ENCODE data around the gene TBC1D22B.

The TBC1D22B gene

GRCh38 chr6:37368961-37369320 lies 111.4 kb downstream of the TBC1D22B start:
- in situ Hi-C loops (cut with HindIII; ENCODE audit: low sequenced_read_pairs): no loop called here
- no peak for DNase-seq (ENCODE audit: low read depth, low spot score)

DNA sequence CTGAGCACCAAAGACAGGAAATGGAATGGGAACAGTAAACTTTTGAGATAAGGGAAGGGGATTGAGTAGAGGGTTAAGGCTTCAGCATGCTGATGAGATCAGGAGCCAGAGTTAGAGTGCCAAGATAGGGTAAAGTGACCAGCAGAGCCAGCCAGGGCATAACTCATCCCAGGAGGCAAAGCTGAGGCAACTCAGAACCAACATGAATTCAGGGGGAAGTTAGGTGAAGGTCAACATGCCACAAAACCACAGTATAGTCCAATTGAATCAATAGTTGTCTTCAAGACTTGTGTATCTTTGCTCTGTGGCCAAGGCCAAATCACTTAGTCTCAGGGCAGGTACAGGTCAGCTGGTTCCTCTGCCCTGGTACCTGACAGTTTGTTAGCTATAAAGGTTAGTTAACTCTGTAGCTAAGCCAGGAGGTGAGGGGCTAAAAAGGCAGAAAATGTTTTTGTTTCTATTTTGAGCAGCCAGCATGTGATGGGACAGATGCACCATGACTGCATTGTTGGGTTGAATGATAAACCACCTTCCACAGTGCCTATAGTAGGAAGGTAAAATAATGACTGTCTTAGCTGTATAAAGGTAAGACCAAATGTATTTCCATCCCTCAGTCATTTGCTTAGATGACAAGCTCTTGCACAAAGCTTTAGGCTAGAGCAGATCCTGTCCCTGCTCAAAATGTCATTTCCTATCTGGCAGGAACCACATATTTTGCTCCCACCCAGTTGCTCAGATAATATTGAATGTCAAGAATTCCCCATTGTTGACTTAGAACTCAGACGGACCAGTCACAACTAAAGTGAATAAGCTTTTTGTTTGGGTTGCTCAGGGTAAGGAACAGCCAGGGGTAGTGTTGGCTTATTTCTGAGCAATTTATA lies 112.0 kb downstream of the TBC1D22B start:
- TF ChIP-seq CTCF (IDR thresholded peaks at IDR 0.05; ENCODE audit: low read depth, low read length): no peak
- in situ Hi-C loops (cut with HindIII; ENCODE audit: low sequenced_read_pairs): no loop called here
- peak; percentile 19 for DNase-seq (ENCODE audit: low read depth, low spot score)
- H3K4me3 ChIP-seq (ENCODE audit: low read depth, low read length): no peak overlapping the region

More at GRCh38 chr6:37368961-37369320, 111.4 kb downstream of the TBC1D22B start:
- TF ChIP-seq CTCF (IDR thresholded peaks at IDR 0.05; ENCODE audit: low read depth, low read length): no peak
- no peak overlapping the region for H3K4me3 ChIP-seq (ENCODE audit: low read depth, low read length)

DNA sequence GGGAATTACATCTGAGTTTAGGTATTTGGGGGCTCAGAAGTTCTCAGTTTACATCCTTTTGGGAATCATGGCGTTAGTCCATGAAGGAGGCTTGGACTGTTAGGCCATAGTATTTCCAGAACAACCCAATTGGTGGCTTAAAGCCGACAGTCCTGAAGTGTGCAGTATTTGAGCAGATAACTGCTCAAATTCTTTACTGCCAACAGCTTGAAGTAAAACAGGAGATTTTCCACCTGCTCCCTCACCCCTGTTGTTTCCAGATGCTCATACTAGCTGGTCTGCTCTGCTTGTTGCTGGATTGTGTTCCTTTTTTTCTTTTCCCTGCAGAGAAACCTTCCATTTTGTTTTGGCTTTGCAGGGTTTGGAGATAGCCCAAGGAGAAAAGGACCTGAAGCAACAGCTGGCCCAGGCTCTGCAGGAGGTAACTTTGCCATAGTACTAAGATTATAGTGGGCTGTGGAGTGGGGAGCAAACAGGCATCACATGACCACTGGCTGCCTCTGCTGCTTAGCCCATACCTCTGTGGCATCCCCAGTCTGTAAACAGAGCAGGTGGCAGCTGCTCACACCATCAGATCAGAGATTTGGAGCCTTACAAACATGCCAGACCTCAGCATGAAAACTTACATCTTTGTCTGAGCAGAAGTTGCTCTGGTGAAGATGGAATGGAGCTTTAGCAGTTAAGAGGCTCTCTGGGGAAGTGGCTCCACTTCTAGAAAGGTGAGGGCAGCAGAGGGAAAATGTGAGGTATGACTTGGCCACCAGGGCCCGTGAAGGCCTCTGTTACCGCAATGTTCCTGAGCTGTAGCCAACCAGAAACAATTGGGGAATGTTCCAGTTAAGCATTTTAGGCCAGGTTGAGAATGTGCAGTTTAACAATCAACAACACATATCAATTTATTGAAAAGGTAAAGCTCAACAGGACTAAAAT lies 113.8 kb downstream of the TBC1D22B start:
- no peak overlapping the region for H3K4me3 ChIP-seq (ENCODE audit: low read depth, low read length)
- in situ Hi-C loops (cut with HindIII; ENCODE audit: low sequenced_read_pairs): no loop called here
- DNase-seq (ENCODE audit: low read depth, low spot score): no peak
- no peak for TF ChIP-seq CTCF (IDR thresholded peaks at IDR 0.05; ENCODE audit: low read depth, low read length)

DNA sequence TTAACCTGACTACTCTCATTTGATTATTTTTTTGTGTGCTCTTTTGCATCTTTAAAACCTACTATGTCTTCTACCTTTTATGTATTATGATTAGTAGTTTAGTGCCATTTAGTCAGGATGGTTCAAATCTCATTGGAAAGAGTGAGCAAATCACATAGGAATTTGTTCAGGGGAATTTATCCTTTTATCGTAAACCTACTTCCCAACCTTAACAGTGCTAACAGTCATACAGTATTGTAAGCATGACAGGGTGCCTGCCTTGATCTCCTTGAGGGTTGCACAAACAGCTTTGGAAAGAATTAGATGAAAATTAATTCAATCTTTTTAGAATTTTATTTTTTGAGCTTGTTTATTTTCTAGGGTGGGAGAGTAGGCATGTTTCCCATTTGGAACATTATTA lies 114.5 kb downstream of the TBC1D22B start:
- peak; percentile 10 for DNase-seq (ENCODE audit: low read depth, low spot score)
- TF ChIP-seq CTCF (IDR thresholded peaks at IDR 0.05; ENCODE audit: low read depth, low read length): no peak

DNA sequence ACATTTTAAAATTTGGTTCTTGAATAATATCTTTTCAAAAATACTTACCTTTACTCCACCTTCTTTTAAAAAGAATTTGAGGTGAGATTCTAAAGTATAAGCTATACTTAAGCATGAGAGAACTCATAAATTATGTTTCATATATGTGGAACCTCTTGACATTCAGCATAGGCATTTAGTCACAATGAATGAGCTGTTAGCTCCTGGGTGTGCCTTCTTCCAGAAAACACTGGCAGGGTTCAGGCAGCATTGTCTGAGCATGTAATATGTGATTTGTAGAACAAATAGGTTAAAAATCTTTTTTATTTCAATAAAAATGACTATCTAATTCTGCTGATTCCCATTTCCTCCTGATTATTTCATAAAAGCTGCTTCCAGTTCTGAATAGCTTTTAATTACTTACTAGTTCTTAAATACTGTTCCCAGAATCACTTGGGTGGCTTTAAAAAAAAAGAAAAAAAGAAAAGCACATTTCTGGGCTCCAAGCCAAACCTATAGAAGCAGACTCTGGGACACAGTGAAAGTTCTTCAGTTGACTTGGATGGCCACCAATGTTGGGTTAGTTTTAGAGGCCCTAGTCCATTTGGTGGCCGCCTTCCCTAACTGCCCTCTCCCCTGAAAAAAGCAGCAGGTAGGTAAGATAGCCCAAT lies 116.4 kb downstream of the TBC1D22B start:
- in situ Hi-C loops (cut with HindIII; ENCODE audit: low sequenced_read_pairs): no loop called here
- peak; percentile 44 for DNase-seq (ENCODE audit: low read depth, low spot score)
- no peak overlapping the region for H3K4me3 ChIP-seq (ENCODE audit: low read depth, low read length)
- TF ChIP-seq CTCF (IDR thresholded peaks at IDR 0.05; ENCODE audit: low read depth, low read length): no peak

More for the DNA sequence above, 114.5 kb downstream of the TBC1D22B start:
- in situ Hi-C loops (cut with HindIII; ENCODE audit: low sequenced_read_pairs): no loop called here
- H3K4me3 ChIP-seq (ENCODE audit: low read depth, low read length): no peak overlapping the region

DNA sequence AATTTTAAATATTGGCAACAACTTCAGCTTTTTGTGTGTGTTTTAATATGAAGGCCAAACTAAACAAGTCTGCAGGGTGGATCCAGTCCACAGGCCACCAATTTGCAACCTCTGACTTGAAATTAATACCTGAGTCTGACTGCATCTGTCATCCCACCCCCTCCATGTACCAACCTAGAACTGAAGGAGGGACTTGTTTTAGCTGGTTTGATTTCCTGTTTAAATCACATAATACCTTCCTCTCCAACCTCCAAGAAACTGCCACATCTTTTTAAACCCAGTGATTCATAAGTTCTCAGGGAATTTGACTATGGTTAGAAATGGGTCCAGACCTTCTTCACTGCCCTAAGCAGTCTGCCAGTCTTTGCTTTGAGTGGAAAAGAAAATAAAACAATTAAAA lies 117.8 kb downstream of the TBC1D22B start:
- no peak for DNase-seq (ENCODE audit: low read depth, low spot score)
- in situ Hi-C loops (cut with HindIII; ENCODE audit: low sequenced_read_pairs): no loop called here
- H3K4me3 ChIP-seq (ENCODE audit: low read depth, low read length): no peak overlapping the region
- no peak for TF ChIP-seq CTCF (IDR thresholded peaks at IDR 0.05; ENCODE audit: low read depth, low read length)

All from astrocyte of the spinal cord (primary cell).